LHCN-M2 (cell line): Measurements from ENCODE around the gene ZNF497. TPM values are rescaled to one million over a fixed set of nuclear protein-coding genes. Genes with fewer than 3 reads are reported as not detected.
"Not testable (repeated sequence)": the region's sequence is repeated elsewhere in the genome, so short reads cannot be mapped to it uniquely, and the experiment has no call there.

Experiments used
- DNase-seq: peaks from one replicate; pipeline ENCODE4 v3.0.0-alpha.2; 2012; ENCODE audit warnings: low read depth
- total RNA-seq: library from RNA; depleted of rRNA; stranded (reverse); fragments of >200 nt; gene quantifications from 2 replicates; pipeline ENCODE4 v1.2.3, GENCODE V29; 2014; rRNA removed

ZNF497 gene
- total RNA-seq, 1 experiment from 2014 or later, result 1.1 TPM

GRCh38 chr19:58310685-58311084 is 51.9 kb downstream of the ZNF497 start:
- not testable (repeated sequence) for DNase-seq

DNA sequence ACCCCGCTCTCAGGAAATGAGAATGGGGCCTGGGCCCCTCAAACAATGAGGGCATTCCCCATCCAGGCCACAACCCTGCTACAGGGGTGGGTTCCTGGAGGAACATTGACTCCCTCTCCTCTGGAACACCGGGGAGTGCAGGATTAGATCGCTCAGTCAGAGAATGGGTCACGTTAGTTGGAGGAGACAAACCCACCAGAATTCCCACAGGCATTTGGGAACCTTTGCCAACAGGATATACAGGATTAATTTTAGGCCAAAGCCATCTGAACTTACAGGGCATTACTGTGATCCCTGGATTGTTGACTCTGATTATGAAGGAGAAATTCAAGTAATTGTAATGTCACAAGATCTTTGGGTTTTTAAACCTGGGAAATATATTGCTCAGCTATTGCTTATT is 54.8 kb downstream of the ZNF497 start:
- DNase-seq, result no peak

DNA sequence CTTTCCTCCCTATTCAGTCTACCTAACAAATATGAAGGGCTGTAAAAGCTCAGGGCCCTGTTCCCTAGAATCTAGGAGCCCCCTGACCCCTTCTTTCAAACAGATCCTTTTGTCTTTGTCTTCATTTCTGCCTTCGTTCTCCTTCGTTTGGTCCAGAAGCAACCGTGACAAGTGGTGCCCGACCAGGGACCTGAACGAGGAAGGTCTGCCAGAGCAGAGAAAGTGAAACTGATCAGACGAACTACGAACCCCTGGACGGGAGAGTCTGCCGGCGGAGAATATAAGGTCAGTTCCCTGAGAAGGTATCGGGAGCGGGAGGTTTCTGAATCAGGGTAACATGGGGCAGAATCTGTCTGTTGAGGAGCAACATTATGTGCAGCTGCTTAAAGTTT is 56.6 kb downstream of the ZNF497 start:
- no peak for DNase-seq

- DNase-seq, result peak; percentile 94
Observed at GRCh38 chr19:58305065-58305931, 57.3 kb downstream of the ZNF497 start, which contains the start of gene ERVK3-1. ERVK3-1 (plus strand) TSS chr19:58305377; CDS start chr19:58312169, 6,792 bp downstream.

GRCh38 chr19:58304748-58305064 is 57.8 kb downstream of the ZNF497 start:
- no peak for DNase-seq

Other genes with a start within 250 kb of the ZNF497 start
- gene ZNF329, start 212.0 kb downstream of the ZNF497 start, total RNA-seq, result 10.5 and 11.8 TPM in 2 replicates
- gene ZNF274, start 179.7 kb downstream of the ZNF497 start, total RNA-seq, result 12.2 and 12.7 TPM in 2 replicates
- 43.8 and 49.2 TPM in 2 replicates for gene ZNF544, start 133.8 kb downstream of the ZNF497 start, total RNA-seq
- 4.5 and 6.2 TPM in 2 replicates for gene ZNF8, start 83.8 kb downstream of the ZNF497 start, total RNA-seq
- gene ERVK3-1, start 57.4 kb downstream of the ZNF497 start, total RNA-seq, result 52.8 and 59.9 TPM in 2 replicates
- 2.6 and 3.5 TPM in 2 replicates for gene ZSCAN22, start 35.8 kb downstream of the ZNF497 start, total RNA-seq
- gene A1BG, start 9.3 kb downstream of the ZNF497 start, total RNA-seq, result 27.7 and 62.6 TPM in 2 replicates
- 4.6 and 6.0 TPM in 2 replicates for gene ZNF837, start 18.3 kb upstream of the ZNF497 start, total RNA-seq
- gene RPS5, start 24.5 kb upstream of the ZNF497 start, total RNA-seq, result 1,719 and 2,296 TPM in 2 replicates
- gene RNF225, start 32.9 kb upstream of the ZNF497 start, total RNA-seq, result 0.29 TPM in 1 of 2 replicates, not detected in the other
- 16.5 and 18.8 TPM in 2 replicates for gene ZNF584, start 45.9 kb upstream of the ZNF497 start, total RNA-seq
- gene ZNF132, start 77.4 kb upstream of the ZNF497 start, total RNA-seq, result 5.3 and 5.7 TPM in 2 replicates
- 7.8 and 8.6 TPM in 2 replicates for gene ZNF324B, start 88.9 kb upstream of the ZNF497 start, total RNA-seq
- 14.9 and 15.5 TPM in 2 replicates for gene ZNF324, start 104.3 kb upstream of the ZNF497 start, total RNA-seq
- 17.1 and 19.6 TPM in 2 replicates for gene ZNF446, start 113.6 kb upstream of the ZNF497 start, total RNA-seq
- gene SLC27A5, start 149.2 kb upstream of the ZNF497 start, total RNA-seq, result 2.7 and 9.9 TPM in 2 replicates
- gene ZBTB45, start 157.1 kb upstream of the ZNF497 start, total RNA-seq, result 9.2 and 10.1 TPM in 2 replicates
- 413 and 418 TPM in 2 replicates for gene TRIM28, start 181.3 kb upstream of the ZNF497 start, total RNA-seq
- 84.8 and 125 TPM in 2 replicates for gene CHMP2A, start 192.4 kb upstream of the ZNF497 start, total RNA-seq
- gene UBE2M, start 195.9 kb upstream of the ZNF497 start, total RNA-seq, result 66.9 and 73.9 TPM in 2 replicates
- gene MZF1, start 210.6 kb upstream of the ZNF497 start, total RNA-seq, result 13.1 and 16.5 TPM in 2 replicates